Uterus (tissue), 2 donors: ENCODE measurements around the gene CDK5RAP3.

Source experiments
- CTCF ChIP-seq, 4 experiments: fragments of 200-600 bp in 2 of 4; fragments of 450-650 bp in 2 of 4; sonication (generic) in 2 of 4; IDR thresholded peaks; one replicate each; pipeline ENCODE4 v1.5.1; 2016 to 2019; ENCODE audit warnings: antibody characterized with exemption in 4 of 4, mild to moderate bottlenecking in 2 of 4, moderate library complexity in 1 of 4
- POLR2A ChIP-seq, 2 donors: fragments of 450-650 bp; IDR thresholded peaks; one replicate each; pipeline ENCODE4 v1.6.1; 2016; ENCODE audit warnings: antibody characterized with exemption in 2 of 2, mild to moderate bottlenecking in 1 of 2, moderate library complexity in 1 of 2

GRCh38 chr17:48012654-48013053, 41.7 kb downstream of the CDK5RAP3 start:
- TF ChIP-seq CTCF (IDR thresholded peaks at IDR 0.05): no peak
- no peak for TF ChIP-seq POLR2A (IDR thresholded peaks at IDR 0.05)
